Limb (tissue), 2 donors: ENCODE results near the gene SAMD1.

Experiments used
- DNase-seq, 2 donors: peaks; one replicate each; pipeline ENCODE4 v3.0.0-alpha.2; 2016; ENCODE audit errors: extremely low spot score in 2 of 2

The SAMD1 gene

GRCh38 chr19:14113762-14114414 is 23.3 kb upstream of the SAMD1 start:
- DNase-seq, result no peak

GRCh38 chr19:14112809-14113385 is 22.3 kb upstream of the SAMD1 start:
- DNase-seq, result no peak

GRCh38 chr19:14112051-14112808 is 21.7 kb upstream of the SAMD1 start:
- no peak for DNase-seq

- DNase-seq, result no peak
Observed at GRCh38 chr19:14111486-14111885, 20.9 kb upstream of the SAMD1 start.

- no peak for DNase-seq
Observed at GRCh38 chr19:14110650-14111049, 20.1 kb upstream of the SAMD1 start.

GRCh38 chr19:14107581-14108461 is 17.3 kb upstream of the SAMD1 start:
- no peak for DNase-seq

GRCh38 chr19:14106840-14107239 is 16.3 kb upstream of the SAMD1 start:
- DNase-seq, result no peak

- no peak for DNase-seq
Observed at GRCh38 chr19:14105680-14106079, 15.1 kb upstream of the SAMD1 start.

- DNase-seq, result no peak
Observed at GRCh38 chr19:14103310-14103709, 12.8 kb upstream of the SAMD1 start.

- DNase-seq, result no peak
Observed at GRCh38 chr19:14102756-14103155, 12.2 kb upstream of the SAMD1 start.

GRCh38 chr19:14102102-14102696 is 11.6 kb upstream of the SAMD1 start:
- DNase-seq, result no peak

GRCh38 chr19:14101003-14101545 is 10.5 kb upstream of the SAMD1 start:
- no peak for DNase-seq

- no peak for DNase-seq
Observed at GRCh38 chr19:14097532-14098151, 7.1 kb upstream of the SAMD1 start.

- DNase-seq, result no peak
Observed at GRCh38 chr19:14096272-14096992, 5.9 kb upstream of the SAMD1 start.

- no peak for DNase-seq
Observed at GRCh38 chr19:14094854-14095253, 4.3 kb upstream of the SAMD1 start.

GRCh38 chr19:14093117-14093823 is 2.7 kb upstream of the SAMD1 start:
- DNase-seq, result no peak

GRCh38 chr19:14091813-14092462 is 1.4 kb upstream of the SAMD1 start:
- no peak for DNase-seq

- peak; percentile 68 to 82 for DNase-seq
Observed at GRCh38 chr19:14091081-14091812, 696 bp upstream of the SAMD1 start.
